ENCODE measurements around the gene UPK2. TPM values are rescaled to one million over a fixed set of nuclear protein-coding genes. Genes with fewer than 3 reads are reported as not detected.

The UPK2 gene
- total RNA-seq, 1 experiment from 2014 or later: 3.5 TPM

DNA sequence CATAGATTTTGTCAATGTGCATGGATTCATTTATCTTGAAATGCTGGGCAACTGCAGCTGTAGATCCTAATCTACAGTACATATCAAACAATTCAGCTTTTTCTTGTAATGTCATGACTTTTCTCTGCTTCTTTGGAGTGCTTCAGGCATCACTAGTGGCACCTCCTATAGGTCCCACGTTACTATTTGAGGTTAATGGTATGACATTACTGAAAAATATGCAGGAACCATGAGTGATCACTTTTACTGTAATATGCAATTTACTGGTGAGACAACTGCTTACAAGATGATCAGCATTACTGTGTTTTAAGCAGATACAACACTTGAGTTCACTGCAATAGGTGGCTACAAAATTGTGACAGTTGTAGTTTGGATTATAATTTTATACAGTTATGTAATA is 44.8 kb downstream of the UPK2 start:
- no TSS peak for BruUV-seq (replicated peaks)

DNA sequence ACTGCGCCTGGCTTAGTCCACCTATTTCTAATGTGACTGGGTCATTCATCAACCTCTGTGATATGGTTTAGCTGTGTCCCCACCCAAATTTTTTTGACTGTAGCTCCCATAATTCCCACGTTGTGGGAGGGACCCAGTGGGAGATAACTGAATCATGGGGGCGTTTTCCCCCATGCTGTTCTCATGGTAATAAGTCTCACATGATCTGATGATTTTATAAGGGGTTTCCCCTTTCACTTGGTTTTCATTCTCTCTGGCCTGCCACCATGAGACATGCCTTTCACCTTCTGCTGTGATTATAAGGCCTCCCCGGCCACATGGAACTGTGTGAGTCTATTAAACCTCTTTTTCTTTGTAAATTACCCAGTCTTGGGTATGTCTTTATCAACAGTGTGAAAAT is 50.6 kb downstream of the UPK2 start:
- no peak overlapping the region for H3K4me3 Mint-ChIP-seq (ENCODE audit: low read depth, unreplicated experiment)
- TF ChIP-seq, protein P1, sequence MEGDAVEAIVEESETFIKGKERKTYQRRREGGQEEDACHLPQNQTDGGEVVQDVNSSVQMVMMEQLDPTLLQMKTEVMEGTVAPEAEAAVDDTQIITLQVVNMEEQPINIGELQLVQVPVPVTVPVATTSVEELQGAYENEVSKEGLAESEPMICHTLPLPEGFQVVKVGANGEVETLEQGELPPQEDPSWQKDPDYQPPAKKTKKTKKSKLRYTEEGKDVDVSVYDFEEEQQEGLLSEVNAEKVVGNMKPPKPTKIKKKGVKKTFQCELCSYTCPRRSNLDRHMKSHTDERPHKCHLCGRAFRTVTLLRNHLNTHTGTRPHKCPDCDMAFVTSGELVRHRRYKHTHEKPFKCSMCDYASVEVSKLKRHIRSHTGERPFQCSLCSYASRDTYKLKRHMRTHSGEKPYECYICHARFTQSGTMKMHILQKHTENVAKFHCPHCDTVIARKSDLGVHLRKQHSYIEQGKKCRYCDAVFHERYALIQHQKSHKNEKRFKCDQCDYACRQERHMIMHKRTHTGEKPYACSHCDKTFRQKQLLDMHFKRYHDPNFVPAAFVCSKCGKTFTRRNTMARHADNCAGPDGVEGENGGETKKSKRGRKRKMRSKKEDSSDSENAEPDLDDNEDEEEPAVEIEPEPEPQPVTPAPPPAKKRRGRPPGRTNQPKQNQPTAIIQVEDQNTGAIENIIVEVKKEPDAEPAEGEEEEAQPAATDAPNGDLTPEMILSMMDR (IDR thresholded peaks at IDR 0.05; ENCODE audit: unreplicated experiment): no peak
- peaks cover 9% of the 10 kb centered on the region for H3K4me1 Mint-ChIP-seq (ENCODE audit: low read depth, unreplicated experiment)
- intact Hi-C loops (cut with micrococcal nuclease; ENCODE audit: unreplicated experiment): no loop called here
- DNase-seq: no peak
- no TSS peak for BruUV-seq (replicated peaks)
- CTCF ChIA-PET: no interaction called here
- no peaks in the 10 kb centered on the region for H3K27me3 Mint-ChIP-seq (ENCODE audit: unreplicated experiment)
- H3K27ac Mint-ChIP-seq (ENCODE audit: unreplicated experiment): no peak overlapping the region
- peaks cover 17% of the 10 kb centered on the region for H3K36me3 Mint-ChIP-seq (ENCODE audit: insufficient read depth, unreplicated experiment)
- H3K9me3 Mint-ChIP-seq (ENCODE audit: low read depth, unreplicated experiment): no peaks in the 10 kb centered on the region

More for the DNA sequence above, 44.8 kb downstream of the UPK2 start:
- CTCF ChIA-PET: no interaction called here
- H3K27me3 Mint-ChIP-seq (ENCODE audit: unreplicated experiment): no peaks in the 10 kb centered on the region
- peaks cover 43% of the 10 kb centered on the region for H3K36me3 Mint-ChIP-seq (ENCODE audit: insufficient read depth, unreplicated experiment)
- DNase-seq: no peak
- intact Hi-C loops (cut with micrococcal nuclease; ENCODE audit: unreplicated experiment): no loop called here
- no peak overlapping the region for H3K27ac Mint-ChIP-seq (ENCODE audit: unreplicated experiment)
- H3K9me3 Mint-ChIP-seq (ENCODE audit: low read depth, unreplicated experiment): no peaks in the 10 kb centered on the region
- TF ChIP-seq, protein P1 (IDR thresholded peaks at IDR 0.05; ENCODE audit: unreplicated experiment): no peak
- peaks cover 9% of the 10 kb centered on the region for H3K4me1 Mint-ChIP-seq (ENCODE audit: low read depth, unreplicated experiment)
- H3K4me3 Mint-ChIP-seq (ENCODE audit: low read depth, unreplicated experiment): no peak overlapping the region

Small RNA genes lying within 50 kb of the gene (microRNA-seq; reads per million reads assigned to microRNA genes)
- gene MIR4492: not detected

Other genes with a start within 250 kb of the UPK2 start
- gene DDX6, start 165.1 kb upstream of the UPK2 start, total RNA-seq (2022): 82.4 and 84.3 TPM in 2 replicates
- gene CXCR5, start 72.4 kb upstream of the UPK2 start, total RNA-seq (2022): not detected in 2 replicates
- gene BCL9L, start 30.4 kb upstream of the UPK2 start, total RNA-seq (2022): 57.9 and 68.4 TPM in 2 replicates
- not detected in 2 replicates for gene FOXR1, start 15.5 kb downstream of the UPK2 start, total RNA-seq (2022)
- gene CENATAC, start 41.8 kb downstream of the UPK2 start, total RNA-seq (2022): 43.0 and 46.9 TPM in 2 replicates
- 471 and 510 TPM in 2 replicates for gene RPS25, start 62.0 kb downstream of the UPK2 start, total RNA-seq (2022)
- 42.0 and 43.9 TPM in 2 replicates for gene TRAPPC4, start 62.5 kb downstream of the UPK2 start, total RNA-seq (2022)
- gene SLC37A4, start 74.6 kb downstream of the UPK2 start, total RNA-seq (2022): 21.2 and 24.6 TPM in 2 replicates
- 180 and 181 TPM in 2 replicates for gene HYOU1, start 100.9 kb downstream of the UPK2 start, total RNA-seq (2022)
- gene VPS11, start 111.5 kb downstream of the UPK2 start, total RNA-seq (2022): 15.1 and 15.8 TPM in 2 replicates
- gene HMBS, start 128.6 kb downstream of the UPK2 start, total RNA-seq (2022): 35.2 and 39.6 TPM in 2 replicates
- 46.7 and 47.6 TPM in 2 replicates for gene DPAGT1, start 145.6 kb downstream of the UPK2 start, total RNA-seq (2022)
- gene C2CD2L, start 151.0 kb downstream of the UPK2 start, total RNA-seq (2022): 7.8 and 9.5 TPM in 2 replicates
- gene HINFP, start 165.3 kb downstream of the UPK2 start, total RNA-seq (2022): 21.8 and 22.6 TPM in 2 replicates
- gene ABCG4, start 192.8 kb downstream of the UPK2 start, total RNA-seq (2022): not detected in 2 replicates
- 5.5 and 6.7 TPM in 2 replicates for gene NLRX1, start 212.4 kb downstream of the UPK2 start, total RNA-seq (2022)
- gene NHERF4, start 229.2 kb downstream of the UPK2 start, total RNA-seq (2022): 0.15 TPM in 1 of 2 replicates, not detected in the other